Stimulated activated CD8-positive, alpha-beta memory T cell treated with anti-CD3 and anti-CD28 coated beads, Interleukin-15, amount 100 ng/mL, for 1 hour (primary cell): ENCODE data around the gene SPIN1.
A peak's percentile ranks its signal among the peaks of the same experiment; 100 is the strongest.
"Not testable (repeated sequence)": the region's sequence is repeated elsewhere in the genome, so short reads cannot be mapped to it uniquely, and the experiment has no call there.

ENCODE experiments used
- DNase-seq: peaks from one replicate; pipeline ENCODE4 v3.0.0-alpha.2; 2020; ENCODE audit warnings: low read depth

Gene SPIN1

DNA sequence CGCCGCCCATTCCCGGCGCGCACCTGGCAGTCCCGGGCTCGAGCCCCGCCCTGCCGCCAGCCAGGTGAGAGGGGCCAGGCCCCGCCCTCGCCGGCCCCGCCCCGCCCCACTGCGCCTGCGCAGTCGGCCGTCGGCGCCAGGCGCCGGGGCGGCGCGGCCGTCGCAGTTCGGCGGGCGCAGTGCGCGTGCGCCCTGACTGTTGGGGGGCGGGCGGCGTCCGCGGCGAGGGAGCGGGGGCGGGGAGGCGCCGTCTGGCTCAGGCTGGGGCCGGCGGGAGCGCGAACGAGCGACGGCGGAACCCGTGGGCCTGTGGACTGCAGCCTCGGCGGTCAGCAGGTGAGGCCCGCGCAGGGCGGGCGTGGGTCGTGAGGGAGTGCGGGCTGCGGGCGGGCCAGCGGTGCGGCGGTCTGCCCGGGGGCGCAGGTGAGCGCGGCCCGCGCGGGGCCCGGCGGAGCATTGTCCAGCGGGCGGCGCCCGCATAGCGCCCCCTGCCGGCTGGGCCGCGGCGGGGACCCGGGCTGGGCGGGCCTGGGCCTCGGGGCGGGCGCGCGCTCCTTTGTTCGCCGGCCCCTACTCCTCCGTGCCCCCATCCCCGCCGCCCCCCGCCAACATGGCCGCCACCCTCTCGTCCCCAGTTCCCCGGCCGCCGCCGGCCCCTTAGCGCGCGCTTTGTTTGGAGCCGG is at the start of gene SPIN1:
TSS of gene SPIN1 (plus strand) at position 242 of the 683 bp plus-strand sequence. CDS start 38,096 bp downstream, outside the sequence.
- DNase-seq, result peak; percentile 63

DNA sequence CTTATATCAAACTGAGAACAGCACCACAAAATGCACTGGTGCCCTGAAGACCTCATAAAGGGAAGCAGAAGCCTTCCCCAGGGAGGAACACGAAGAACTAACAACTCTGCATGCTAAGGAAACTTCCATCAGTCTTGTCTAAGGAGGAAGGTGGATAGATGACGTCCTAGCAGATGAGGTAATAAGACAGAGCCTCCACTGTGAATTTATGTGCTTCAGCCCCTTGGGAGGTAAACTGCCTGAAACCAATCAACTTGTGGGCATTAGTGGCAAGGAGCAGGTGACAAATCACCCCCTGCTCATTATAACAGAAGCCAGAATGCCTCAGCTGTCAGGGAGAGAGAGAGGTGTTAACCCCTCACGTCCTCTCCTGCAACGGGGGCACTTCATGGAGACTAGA is 48.9 kb upstream of the SPIN1 start:
- no peak for DNase-seq

DNA sequence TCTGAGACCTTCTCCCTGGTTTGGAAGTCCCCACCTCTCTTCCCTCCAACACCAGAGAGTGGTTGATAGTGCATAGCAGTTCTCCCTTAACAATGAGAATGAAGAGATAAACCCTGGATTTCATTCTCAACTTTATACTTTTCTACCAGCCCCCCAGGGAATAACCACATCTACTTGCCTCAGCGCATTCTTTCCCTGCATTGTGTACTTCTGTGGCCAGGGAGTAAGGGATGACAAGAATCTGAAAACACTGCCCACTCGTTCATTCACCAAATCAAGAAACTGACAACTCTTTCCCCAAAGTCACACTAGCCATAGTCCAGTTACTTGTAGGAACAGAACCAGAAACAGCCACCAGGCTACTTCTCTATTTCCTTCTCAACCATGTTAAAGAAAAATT is 46.0 kb upstream of the SPIN1 start:
- no peak for DNase-seq

DNA sequence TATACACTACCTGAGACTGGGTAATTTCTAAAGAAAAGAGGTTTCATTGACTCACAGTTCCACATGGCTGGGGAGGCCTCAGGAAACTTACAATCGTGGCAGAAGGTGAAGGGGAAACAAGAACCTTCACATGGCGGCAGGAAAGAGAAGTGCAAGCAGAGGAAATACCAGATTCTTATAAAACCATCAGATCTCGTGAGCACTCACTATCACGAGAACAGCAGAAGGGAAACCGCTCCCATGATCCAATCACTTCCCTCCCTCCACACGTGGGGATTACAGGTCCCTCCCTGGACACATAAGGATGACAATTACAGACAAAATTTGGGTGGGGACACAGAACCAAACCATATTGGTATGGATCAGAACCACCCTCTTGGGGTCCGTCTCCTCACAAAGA is 44.2 kb upstream of the SPIN1 start:
- no peak for DNase-seq

DNA sequence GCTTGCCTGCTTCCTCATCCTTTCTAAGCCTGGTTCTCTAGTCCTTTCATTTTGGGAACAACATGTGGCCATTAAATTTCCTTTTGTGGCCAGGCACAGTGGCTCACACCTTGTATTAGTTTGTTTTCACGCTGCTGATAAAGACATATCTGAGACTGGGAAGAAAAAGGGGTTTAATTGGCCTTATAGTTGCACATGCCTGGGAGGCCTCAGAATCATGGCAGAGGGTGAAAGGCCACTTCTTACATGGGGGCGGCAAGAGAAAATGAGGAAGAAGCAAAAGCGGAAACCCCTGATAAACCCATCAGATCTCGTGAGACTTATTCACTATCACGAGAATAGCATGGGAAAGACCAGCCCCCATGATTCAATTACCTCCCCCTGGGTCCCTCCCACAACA is 37.9 kb upstream of the SPIN1 start:
- DNase-seq, result not testable (repeated sequence)

DNA sequence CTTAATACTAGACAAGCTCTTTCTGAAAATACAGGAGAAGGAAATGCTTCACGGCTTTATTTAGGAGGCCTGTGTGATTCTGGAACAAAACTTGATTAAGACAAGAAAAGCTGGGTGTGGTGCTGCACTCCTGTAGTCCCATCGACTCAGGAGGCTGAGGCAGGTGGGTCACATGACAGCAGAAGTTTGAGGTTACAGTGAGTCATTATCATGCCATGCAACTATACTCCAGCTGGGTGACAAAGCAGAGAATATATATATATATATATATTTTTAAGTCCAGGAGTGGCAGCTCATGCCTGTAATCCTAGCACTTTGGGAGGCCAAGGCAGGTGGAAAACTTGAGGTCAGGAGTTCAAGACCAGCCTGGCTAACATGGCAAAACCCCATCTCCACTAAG is 33.1 kb upstream of the SPIN1 start:
- DNase-seq, result no peak

DNA sequence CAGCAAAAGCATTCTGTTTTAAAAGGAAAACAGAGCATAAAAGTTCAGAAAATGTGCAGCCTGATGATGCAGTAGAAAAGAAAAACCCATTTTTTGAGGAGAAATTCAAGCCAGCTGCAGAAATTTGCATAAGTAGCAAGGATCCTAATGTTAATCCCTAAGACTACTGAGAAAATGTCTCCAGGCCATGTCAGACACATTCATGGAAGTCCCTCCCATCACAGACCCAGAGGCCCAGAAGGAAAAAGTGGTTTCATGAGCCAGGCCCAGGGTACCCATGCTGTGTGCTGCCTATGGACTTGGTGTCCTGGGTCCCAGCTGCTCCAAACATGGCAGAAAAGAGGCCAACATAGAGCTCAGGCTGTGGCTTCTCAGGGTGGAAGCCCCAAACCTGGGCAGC is 31.0 kb upstream of the SPIN1 start:
- DNase-seq, result not testable (repeated sequence)

DNA sequence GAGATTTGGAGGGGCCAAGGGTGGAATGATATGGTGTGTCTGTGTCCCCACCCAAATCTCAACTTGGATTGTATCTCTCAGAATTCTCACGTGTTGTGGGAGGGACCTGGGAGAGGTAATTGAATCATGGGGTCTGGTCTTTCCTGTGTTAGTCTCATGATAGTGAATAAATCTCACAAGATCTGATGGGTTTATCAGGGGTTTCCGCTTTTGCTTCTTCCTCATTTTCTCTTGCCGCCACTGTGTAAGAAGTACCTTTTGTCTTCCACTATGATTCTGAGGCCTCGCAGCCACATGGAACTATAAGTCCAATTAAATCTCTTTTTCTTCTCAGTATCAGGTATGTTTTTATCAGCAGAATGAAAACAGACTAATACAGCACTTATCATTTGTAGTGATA is 29.5 kb upstream of the SPIN1 start:
- no peak for DNase-seq

DNA sequence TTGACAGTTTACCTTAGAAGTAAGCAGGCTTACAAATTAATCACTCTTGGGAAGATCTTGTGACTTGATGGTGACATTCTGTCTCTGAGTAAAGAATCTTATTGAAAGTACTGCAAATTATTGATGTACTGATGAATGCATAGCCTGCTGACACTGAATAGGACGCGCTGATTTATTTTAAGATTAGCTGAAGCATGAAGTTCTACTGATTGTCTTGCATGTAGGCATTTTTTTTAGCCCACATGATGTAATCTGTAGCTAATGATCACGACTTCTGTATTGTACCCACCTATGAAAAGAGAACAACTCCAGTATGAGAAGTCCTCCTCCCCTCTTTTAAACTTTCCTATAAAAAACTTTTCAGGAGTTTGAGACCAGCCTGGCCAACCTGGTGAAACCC is 28.3 kb upstream of the SPIN1 start:
- no peak for DNase-seq

DNA sequence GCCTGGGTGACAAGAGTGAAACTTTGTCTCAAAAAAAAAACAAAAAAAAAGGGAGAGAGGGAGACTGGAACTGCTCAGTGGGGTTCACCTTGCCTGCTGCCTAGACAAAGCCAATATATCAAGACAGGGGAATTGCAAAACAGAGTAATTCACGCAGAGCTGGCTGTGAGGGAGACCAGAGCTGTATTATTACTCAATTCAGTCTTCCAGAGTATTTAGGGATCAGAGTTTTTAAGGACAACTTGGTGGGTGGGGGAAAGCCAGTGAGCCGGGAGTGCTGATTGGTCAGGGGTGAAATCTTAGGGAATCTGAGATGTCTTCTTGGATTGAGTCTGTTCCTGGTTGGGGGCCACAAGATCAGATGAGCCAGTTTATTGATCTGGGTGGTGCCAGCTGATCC is 25.6 kb upstream of the SPIN1 start:
- no peak for DNase-seq

DNA sequence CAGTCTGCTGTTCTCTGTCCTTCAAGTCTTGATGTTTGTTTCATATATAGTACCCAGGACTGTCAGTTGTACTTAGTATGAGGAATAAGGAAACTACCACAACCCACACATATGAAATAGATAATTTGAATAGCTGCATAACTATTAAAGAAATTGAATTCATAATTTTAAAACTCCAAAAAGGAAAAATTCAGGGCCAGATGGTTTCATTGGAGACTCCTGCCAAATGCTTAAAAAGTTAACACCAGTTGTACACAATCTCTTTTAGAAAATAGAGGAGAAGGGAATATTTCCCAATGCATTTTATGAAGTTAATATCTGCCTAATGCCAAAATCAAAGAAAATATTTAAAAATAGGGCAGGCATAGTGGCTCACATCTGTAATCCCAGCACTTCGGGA is 24.6 kb upstream of the SPIN1 start:
- DNase-seq, result no peak

DNA sequence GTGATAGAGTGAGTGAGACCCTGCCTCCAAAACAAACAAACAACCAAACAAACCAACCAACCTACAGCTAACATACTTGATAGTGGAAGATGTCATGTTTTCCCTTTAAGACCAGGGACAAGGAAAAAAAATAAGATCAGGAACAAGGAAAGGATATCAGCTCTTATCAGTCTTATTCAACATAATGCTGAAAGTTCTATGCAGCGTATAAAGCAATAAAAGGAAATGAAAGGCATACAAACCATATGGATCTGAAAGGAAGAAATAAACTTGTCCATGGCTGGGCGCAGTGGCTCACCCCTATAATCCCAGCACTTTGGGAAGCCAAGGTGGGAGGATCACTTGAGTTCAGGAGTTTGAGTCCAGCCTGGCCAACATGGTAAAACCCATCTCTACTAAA is 23.5 kb upstream of the SPIN1 start:
- DNase-seq, result no peak

DNA sequence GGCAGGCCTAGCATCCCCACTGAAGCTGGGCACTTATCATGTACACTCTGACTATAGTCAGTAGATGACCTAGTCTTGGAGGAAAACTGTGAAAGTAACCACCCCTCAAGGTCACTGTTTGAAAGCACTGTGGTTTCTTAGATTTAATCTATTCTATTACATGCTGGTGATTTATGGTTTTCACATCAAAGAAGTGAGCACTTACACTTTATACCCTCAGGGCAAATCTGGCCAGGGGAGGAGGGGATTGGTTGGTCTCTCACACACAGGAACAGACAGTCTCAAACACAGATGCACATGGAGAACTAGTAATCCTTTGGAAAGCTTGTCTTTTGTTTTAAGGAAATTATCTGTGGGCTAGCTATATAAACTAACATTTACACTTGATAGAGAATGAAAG is 17.9 kb upstream of the SPIN1 start:
- DNase-seq, result no peak

DNA sequence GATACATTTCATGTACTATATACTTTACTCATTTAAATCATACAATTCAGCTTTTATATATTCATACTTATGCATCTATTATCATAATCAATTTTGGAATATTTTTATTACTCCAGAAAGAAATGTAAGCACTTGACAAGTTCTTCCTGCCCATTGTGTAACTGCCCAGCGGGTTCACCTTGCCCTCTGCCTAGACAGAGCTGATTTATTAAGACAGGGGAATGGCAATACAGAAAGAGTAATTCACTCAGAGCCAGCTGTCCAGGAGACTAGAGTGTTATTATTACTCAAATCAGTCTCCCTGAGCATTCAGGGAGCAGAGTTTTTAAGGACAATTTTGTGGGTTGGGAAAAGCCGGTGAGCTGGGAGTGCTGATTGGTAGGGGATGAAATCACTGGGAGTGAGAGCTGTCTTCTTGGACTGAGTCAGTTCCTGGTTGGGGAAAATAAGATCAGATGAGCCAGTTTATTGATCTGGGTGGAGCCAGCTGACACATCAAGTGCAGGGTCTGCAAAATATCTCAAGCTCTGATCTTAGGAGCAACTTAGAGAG is 16.1 kb upstream of the SPIN1 start:
- DNase-seq, result no peak

DNA sequence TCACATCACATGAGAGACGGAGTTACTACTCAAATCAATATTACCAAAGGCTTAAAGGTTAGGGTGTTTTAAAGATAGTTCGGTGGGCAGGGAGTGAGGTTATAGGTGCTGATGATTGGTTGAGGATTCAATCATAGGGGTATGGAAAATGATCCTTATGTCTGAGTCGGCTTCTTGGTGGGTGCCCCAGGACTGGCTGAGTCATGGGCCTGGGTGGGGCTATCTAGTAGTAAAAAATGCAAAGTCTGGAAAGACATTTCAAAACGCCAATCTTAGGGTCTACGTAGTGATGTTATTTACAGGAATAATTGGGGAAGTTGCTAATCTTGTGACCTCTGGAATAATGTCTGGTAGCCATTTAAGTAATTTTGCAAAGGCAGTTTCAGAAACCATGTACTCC is 15.2 kb upstream of the SPIN1 start:
- no peak for DNase-seq

DNA sequence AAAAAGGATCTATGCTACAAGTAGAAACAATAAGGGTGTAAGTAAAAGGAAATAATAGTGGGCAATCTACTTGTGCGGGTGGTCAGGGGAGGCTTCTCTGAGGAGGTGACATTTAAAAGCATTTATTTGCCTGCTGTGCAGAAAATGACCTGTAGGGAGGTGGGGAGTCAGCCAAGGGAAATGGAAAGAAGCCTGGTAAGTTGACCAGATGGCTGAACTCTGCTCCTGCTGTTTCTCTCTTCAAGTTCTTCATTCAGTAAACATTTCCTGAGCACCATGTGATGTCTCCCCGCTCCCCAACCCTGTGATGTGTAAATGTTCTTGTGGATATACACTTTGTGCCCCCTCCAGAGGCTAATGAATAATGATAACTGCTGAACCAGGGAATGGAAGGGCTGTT is 9.9 kb upstream of the SPIN1 start:
- no peak for DNase-seq

DNA sequence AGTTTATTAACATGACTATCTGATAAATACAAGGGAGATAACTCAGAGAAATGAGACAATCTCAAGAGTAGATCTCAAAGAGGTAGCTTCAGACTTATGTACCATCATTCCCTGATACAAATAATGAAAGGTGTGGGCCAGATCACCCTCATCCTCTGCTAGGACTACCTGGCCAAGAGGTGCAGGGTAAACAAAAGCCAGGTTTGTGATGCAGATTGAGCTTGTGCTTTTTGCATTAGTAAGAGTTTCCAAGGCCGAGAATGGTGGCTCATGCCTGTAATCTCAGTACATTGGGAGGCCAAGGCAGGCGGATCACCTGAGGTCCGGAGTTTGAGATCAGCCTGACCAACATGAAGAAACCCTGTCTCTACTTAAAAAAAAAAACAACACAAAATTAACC is 8.9 kb upstream of the SPIN1 start:
- no peak for DNase-seq

DNA sequence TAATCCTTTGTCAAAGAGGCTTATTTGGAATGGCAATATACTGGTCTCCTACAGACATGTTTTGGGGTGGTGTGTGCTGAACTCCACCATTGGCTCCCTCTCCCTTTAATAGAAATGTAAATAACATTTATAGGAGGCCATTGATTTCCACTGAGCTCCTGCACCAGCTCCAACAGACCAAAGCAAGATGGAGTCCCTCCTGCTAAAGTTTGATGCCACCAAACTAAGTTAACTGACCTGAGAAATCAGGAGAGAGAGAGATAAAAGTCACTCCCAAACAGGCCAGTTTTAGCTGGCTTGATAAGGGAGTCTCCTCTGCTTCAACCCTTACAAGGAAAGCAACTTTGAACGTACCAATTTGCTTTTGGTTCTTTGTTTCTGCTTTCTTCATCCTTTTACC is 8.1 kb upstream of the SPIN1 start:
- no peak for DNase-seq

DNA sequence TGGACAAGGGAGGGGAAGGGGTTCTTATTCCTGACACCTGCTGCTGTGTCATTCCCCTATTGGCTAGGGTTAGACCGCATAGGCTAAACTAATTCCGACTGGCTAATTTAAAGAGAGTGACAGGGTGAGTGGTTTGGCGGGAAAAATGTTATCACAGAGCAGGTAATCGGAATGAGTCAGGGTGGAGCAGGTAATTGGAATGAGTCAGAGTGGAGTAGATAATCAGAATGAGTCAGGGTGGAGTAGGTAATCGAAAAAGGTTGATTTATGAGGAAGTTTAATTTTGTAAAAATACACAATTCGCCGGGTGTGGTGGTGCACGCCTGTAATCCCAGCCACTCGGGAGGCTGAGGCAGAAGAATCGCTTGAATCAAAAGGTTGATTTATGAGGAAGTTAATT is 6.9 kb upstream of the SPIN1 start:
- DNase-seq, result not testable (repeated sequence)

DNA sequence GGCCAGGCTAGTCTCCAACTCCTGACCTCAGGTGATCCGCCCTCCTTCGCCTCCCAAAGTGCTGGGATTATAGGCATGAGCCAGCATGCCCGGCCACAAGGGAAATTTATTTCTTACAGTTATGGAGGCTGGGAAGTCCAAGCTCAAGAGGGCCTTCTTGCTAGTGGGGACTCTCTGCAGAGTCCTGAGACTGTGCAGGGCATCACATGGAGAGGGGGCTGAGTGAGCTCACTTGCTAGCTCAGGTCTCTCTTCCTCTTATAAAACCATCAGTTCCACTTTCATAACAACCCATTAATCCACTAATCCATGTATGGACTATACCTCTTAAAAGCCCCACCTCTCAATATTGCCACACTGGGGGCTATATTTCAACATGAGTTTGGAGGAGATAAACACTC is 5.1 kb upstream of the SPIN1 start:
- no peak for DNase-seq

DNA sequence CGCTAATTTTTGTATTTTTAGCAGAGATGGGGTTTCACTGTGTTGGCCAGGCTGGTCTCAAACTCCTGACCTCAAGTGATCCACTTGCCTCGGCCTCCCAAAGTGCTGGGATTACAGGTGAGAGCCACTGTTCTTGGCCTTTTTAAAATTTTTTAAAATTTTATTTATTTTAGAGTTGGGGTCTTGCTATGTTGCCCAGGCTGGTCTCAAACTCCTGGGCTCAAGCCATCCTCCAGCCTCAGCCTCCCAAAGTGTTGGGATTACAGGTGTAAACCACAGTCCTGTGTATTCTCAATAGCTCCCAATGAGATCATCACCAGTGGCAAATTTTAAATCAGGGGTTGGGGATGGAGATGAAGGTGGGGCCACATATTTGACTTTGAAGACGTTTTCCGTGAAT is 2.1 kb upstream of the SPIN1 start:
- not testable (repeated sequence) for DNase-seq

DNA sequence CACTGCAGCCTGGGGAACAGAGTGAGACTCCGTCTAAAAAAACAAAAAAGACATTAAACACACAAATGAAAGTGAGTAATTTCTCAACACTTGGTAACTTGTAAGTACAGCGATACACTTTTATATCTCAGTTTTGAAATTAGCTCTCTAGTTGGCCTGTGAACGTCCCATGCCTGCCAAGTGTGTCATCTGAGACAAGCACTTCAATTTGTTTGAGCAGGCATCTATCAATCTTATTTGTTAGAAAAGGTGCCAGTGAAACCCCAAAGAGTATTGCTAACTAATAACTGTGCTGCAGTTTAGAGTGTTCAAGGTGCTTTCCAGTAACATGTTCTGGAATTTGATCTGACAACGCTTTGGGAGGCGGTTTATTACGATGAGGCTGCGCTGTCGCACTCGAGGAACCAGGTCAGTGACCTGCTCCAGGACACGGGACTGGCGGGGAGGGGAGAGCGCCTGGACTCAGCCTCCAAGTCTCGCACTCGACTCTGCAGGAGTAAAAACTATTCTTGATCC is 1.1 kb upstream of the SPIN1 start:
- no peak for DNase-seq

DNA sequence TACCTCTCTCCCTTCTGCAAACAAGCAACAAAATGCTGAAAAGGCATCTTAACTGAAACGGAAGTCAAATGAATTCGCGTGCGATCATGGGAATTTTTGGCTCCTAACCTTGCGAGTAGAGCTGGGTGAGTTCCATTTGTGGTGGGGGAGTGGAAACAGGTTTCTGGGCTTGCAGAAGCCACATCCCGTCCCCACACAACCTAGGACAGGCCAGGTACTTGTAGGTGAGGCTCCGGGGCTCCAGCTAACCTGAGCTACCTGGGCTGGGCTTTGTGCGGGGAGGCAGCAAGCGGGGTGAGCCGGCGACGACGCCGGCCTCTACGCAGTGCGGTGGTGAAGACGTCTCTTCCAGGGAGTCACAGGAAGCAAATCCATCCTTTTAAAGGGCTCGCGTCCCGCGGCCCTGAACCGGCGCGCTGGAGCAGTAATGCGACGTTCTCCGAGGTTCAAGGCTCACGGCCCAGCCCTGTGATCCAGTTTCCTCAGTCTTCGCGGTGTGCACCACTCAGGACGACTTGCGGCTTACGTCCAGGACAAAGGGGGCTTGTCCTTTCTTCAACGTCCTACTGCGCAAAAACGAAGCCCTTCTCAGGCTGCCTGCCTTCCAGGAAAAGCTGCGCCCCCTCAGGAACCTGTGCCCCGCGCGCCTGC is 567 bp upstream of the SPIN1 start:
- peak; percentile 10 for DNase-seq
